NCI-H128 (cell line): Measurements from ENCODE around the gene AIF1L.
"Not testable (repeated sequence)": the region's sequence is repeated elsewhere in the genome, so short reads cannot be mapped to it uniquely, and the experiment has no call there.

ENCODE experiments used
- DNase-seq: peaks from one replicate; lab custom pipeline; 2025; ENCODE audit not compliant: unreplicated experiment; lab: John Stamatoyannopoulos, UW

AIF1L gene

DNA sequence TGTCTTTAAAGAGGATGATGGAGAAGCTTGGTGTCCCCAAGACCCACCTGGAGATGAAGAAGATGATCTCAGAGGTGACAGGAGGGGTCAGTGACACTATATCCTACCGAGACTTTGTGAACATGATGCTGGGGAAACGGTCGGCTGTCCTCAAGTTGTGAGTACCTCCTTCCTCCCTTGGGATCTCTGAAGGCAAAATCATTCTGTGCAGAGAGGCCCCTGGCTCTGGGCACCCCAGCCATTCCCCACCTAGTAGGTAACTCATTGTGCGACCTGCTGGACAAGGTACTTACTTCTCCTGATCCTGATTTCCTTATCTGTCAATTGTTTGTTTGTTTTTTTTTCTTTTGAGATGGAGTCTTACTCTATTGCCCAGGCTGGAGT lies 21.4 kb downstream of the AIF1L start:
- no peak for DNase-seq

DNA sequence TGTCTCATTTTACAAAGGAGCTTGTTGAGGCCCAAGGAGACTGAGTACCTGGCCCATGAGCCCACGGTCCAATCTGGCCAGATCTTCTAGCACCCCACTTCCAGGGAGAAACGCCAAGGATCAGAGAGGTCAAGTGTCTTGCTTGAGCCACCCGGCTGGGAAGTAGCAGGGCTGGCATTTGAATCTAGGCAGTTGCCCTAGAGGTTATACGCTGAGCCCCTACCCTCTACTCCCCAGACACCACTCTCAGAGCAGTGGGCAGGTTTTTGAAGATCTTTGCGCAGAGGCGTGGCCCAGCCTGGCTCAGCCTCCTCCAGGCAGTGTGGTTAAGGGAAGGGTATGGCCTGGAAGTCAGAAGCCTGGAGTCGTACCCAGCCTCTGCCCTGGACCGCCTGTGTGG lies 23.3 kb downstream of the AIF1L start:
- DNase-seq = no peak

DNA sequence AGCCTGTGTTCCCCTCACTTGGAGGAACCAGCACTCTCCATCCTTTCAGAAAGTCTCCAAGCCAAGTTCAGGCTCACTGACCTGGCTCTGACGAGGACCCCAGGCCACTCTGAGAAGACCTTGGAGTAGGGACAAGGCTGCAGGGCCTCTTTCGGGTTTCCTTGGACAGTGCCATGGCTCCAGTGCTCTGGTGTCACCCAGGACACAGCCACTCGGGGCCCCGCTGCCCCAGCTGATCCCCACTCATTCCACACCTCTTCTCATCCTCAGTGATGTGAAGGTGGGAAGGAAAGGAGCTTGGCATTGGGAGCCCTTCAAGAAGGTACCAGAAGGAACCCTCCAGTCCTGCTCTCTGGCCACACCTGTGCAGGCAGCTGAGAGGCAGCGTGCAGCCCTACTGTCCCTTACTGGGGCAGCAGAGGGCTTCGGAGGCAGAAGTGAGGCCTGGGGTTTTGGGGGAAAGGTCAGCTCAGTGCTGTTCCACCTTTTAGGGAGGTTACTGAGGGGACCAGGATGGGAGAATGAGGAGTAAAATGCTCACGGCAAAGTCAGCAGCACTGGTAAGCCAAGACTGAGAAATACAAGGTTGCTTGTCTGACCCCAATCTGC lies 24.4 kb downstream of the AIF1L start:
- no peak for DNase-seq

DNA sequence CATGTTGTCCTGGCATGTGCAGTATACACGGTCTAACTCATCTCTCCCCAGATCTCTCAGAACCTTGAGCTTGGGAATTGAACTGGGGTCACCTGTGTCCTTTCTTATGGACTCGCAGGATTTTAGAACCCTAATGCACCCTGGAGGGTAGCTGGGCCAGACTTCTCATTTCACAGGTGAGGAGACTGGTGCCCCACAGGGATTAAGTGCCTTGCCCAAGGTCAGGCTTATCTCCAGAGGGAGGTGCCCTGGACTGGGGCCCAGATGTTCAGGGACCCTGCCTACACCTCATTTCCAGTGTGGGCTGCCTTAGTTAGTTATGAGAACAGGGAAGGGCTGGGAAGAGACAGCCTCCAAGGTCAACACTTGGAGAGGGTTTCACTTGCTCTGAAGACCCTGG lies 25.0 kb downstream of the AIF1L start:
- DNase-seq = no peak

DNA sequence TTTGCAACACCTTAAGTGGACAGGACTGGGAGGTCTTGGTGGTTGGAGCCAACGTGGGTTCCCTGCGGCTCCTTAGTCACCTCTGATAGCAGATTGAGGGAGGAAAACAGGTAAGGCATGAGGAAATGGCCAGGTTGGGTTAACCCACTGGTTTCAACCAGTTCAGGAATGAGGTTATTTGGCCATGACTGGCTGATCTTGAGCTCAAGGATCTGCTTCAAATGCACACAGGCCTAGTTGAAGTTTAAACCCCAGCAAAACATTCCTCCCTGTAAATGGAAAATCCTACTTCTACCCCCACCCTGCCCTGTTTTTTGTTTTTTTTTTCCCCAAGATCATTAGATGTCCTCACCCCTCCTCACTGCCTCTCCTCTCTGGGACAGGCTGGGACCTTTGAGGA lies 25.8 kb downstream of the AIF1L start:
- DNase-seq = no peak

DNA sequence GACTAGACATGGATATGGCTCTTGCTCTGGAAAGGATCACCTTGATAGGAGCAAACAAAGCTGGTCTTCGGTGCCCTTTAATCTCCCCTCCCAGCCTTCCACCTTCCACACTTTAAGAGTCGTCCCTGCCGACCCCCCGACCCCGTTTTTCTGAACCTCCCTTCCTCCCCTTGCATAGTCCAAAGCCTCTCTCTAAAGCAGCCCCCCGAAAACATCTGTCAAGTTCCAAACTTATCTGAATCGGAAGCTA lies 28.6 kb downstream of the AIF1L start:
- DNase-seq = no peak

DNA sequence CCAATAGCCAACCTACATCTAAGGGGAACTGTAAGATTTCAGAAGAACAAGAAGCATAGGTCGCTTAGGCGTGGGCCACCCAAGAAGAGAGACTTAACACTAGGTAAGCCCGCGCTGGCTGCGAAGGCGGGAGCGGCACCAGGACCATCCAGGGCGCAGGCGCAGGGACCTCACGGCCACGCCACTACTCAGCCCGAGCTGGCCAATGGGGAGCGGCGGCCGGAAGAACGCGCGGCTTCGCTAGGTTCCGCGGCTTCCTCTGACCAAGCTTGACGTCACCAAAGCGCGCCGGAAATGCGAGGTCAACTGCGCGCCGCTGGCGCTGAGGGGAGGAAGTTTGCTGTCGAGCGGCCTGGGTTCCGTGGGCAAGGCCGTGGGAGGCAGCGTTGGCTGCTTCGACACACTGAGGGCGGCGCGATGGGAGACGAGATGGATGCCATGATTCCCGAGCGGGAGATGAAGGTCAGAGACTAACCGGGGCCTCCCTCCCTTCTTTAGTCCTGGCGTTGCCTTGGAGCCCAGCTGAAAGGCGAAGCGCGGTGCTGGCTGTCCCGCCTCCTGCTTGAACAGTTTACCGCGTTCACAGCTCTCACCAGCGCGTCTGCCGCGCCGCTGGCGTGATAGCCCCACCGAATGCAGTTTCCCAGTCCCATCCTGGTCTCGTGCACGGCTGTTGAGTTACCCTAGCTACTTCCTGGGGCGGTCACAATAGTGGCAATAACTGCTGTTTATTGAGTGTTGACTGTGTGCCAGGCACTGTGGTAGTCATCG lies 29.1 kb downstream of the AIF1L start, which contains the start of gene NUP214:
Gene NUP214 (plus strand): TSS at position 299 of the 771 bp plus-strand sequence. CDS start 119 bp downstream, at position 418.
- peak; percentile 95 for DNase-seq

DNA sequence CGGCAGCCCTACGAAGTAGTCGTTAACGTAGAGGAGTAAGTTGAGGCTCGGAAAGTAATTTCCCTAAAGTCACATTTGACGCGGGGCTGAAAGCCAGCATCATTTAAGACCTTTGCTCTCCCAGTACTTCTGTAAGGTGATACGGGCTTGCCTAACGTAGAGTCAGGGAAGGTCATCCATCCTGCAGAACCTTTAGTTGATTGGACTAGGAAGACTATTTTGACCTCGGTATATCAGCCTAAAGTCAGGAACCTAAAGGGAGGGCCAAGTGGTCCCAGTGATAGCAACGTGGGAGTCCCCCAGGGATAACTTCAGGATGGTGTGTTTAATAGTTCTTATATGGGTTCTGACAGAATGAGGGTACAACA lies 29.7 kb downstream of the AIF1L start:
- no peak for DNase-seq

DNA sequence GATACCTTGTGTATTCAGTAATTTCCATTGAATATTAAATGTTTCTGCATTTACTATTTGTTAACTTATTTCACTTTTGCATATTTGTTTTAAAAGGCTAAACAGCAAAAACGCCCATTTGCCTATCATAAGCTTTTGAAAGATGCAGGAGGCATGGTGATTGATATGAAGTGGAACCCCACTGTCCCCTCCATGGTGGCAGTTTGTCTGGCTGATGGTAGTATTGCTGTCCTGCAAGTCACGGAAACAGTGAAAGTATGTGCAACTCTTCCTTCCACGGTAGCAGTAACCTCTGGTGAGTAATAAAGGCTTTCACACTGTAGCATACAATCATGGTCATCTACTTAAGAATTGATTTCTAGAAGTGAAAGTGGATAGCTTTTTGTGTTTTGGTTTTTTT lies 32.9 kb downstream of the AIF1L start:
- DNase-seq = no peak

DNA sequence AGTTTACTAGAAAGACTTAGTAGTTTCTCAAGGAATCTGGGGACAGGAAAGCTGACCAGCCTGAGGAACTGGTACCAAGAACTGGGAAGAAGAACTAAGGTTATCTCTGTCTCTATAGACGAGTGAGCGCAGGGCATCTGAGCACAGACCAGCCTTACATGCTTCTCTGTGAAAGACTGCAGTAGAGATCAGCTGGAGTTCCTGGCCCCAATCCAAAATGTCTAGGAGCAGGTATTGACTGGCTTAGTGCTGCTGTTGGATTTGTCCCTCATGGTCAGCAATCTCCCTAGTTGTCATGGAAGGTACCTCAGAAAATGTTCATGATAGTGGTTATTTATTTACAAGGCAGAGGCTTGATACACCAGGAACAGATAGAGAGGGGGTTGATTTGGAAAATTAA lies 42.3 kb downstream of the AIF1L start:
- no peak for DNase-seq

DNA sequence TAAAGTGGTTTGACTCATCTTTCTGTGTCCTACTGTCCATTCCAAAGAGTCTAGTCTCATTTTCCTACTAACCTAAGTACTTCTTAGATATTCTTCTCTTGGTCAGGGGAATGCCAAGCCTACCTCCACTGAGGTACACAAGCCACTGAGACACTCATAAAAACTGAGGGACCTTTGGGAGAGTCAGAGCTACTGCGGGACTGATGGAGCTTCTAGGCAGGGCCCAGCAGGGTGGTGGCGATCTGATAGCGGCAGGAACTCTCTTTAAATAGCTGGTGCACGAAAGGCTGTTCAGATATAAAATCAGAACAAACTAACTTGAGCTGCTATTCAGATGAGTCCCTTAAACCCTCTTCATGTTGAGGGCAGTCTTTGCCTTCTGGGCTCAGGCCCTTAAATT lies 43.8 kb downstream of the AIF1L start:
- no peak for DNase-seq

DNA sequence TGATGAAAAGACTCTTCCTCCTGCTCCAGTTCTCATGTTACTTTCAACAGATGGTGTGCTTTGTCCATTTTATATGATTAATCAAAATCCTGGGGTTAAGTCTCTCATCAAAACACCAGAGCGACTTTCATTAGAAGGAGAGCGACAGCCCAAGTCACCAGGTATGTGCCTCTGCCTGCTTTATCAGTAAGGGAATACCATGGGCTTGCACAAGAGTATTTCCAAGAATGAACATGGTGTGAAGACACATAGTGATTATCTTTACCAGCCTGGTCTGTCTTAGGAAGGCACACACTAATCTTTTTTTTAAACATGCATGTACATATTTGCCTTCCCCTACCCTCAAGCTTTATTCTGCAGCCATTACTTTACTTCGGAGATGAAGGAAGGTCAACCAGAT lies 44.2 kb downstream of the AIF1L start:
- DNase-seq = no peak

DNA sequence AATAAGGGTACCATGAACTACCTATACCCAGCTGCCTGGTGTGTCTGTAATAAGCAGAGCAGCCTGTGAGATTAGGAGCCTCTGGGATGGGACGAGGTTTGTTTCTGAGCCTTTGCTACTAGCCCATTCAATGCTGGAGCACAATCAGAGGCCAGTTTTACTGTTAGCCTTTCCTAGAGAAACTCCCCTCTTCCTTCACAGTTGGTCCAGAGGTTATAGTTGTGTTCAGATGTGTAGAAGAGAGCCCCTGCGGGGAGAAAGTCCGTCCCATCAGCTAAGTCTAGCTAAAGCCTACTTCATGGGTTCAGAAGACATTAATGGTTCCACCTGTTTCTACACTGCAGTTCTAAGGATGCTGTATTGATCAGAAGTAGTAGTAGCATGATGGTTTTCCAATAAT lies 45.8 kb downstream of the AIF1L start:
- no peak for DNase-seq

DNA sequence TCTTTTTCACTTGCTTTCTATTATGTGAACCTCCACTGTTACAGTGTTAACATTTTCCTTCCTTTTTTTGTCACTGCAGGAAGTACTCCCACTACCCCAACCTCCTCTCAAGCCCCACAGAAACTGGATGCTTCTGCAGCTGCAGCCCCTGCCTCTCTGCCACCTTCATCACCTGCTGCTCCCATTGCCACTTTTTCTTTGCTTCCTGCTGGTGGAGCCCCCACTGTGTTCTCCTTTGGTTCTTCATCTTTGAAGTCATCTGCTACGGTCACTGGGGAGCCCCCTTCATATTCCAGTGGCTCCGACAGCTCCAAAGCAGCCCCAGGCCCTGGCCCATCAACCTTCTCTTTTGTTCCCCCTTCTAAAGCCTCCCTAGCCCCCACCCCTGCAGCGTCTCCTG lies 47.9 kb downstream of the AIF1L start:
- no peak for DNase-seq

DNA sequence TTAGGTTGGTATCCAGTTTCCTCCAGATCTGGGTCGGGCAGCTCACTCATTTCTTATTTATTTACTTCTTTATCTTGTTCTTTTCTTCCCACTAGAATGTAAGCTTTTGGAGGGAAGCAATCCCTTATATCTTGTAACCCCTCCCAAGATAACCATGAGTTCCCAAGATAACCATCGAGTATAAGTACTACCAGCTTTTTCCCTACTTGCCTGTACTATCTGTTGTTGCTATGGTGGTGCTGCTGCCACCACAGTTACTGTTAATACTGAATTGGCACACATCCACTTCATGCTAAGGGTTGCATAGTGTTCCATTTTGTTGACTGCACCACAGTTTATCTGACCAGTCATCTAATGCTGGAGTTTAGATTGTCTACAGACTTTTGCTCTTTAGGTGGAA lies 48.9 kb downstream of the AIF1L start:
- no peak for DNase-seq

DNA sequence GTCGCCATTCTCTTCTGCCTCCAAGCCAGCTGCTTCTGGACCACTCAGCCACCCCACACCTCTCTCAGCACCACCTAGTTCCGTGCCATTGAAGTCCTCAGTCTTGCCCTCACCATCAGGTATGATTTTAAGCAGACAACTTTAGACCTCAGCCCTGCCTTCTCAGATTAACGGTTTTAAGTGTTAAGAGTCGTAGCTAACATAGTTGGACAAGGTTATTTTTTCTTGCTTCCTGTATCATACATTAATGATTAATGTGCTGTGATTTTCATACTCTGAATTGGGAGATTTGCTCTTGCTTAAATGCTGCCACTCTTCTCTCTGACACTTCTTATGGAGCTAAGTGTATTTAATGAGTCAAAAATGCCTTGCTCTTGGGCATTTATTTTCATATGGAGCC lies 49.9 kb downstream of the AIF1L start:
- DNase-seq = no peak

DNA sequence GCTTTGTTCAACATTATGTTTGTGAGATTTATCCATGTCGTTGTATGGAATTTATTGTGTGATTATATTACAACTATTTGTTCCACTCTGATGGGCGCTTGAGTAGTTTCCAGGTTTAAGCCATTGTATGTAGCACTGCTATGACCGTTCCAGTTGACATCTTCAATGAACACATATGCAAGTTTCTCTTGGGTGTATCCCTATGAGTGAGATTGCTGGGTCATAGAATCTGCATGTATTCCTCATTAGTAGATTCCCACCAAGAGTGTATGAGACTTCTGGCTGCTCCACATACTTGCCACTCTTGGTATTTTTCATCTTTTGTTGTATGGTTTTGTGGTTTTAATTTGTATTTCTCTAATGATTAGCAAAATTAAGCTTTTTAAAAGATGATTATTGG lies 51.9 kb downstream of the AIF1L start:
- DNase-seq = no peak

DNA sequence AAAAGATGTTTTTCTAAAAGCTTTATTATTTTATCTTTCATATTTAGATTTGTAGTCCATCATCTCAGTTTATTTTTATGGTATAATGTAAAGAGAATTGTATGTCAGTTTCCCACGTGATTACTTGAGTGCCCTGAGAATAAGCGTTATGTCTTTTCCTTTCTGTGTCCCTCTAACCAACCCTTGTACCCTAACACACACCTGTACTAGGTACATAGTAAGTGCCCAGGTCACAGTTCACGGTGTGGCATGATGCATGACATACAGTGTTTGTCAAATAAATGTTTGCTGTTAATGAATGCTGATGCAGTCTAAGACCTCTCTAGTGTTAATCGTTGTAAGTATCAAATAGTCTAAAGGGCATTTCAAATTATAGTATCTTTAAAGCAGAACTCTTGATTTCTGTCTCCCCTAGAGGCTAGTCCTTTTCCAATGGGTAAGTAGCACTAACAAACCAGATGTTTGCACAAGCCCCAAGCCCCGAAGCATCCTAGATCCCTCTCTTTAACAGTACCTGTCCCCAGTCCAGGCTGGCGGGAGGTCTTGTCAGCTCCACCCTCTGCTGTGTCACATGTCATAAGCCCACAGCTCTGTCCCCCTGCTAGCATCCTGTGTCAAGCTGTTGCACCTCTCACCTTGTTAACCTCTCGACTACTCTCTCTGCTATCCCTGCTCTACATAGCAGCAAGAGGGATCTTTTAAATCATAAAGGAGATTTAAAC lies 52.8 kb downstream of the AIF1L start:
- no peak for DNase-seq

DNA sequence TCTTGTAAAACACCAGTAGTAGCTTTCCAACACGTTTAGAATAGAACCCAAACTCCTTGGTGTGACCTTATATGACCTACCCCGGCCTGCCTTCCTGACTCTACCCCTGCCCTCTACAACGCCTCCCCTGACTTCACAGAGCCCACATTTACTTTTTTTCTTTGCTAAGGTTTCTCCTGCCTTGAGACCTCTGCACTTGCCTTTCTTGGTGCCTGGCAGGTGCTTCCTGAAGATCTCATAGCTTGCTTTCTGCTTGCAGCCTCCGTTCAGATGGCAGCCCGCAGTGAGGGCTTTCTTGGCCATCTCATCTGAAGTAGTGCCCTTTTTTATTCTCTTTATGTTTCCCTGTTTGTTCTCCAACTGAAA lies 53.3 kb downstream of the AIF1L start:
- no peak for DNase-seq

DNA sequence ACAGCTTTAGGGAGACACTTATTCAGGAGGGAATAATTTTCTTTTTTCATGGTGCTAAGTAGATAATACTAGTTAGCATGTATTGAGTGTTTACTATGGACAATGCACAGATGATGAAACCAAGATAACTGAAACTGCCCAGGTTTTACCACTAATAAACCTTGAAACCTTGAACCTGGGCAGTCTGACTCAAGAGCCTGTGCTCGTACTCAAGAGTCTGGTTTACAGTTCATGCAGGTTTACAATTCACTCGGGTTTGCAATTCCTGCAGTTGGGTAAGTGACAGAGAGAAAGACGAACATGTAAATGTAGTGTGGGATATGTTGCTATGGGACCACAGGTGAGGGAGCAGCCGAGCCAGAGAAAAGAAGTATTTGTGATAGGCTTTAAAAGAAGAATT lies 57.3 kb downstream of the AIF1L start:
- DNase-seq = no peak

DNA sequence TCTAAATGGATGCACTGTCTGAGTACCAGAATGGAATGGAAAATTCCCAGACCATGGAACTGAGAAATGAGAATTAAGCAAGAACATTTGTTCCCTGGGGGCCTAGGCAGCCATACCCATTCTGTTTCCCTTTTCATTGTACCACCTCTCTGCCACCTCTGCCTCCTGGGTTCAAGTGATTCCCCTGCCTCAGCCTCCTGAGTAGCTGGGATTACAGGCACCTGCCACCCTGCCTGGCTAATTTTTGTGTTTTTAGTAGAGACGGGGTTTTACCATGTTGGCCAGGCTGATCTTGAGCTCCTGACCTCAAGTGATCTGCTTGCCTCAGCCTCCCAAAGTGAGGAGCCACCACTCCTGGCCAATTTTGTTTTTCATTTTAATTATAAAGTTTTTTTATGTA lies 62.3 kb downstream of the AIF1L start:
- not testable (repeated sequence) for DNase-seq

DNA sequence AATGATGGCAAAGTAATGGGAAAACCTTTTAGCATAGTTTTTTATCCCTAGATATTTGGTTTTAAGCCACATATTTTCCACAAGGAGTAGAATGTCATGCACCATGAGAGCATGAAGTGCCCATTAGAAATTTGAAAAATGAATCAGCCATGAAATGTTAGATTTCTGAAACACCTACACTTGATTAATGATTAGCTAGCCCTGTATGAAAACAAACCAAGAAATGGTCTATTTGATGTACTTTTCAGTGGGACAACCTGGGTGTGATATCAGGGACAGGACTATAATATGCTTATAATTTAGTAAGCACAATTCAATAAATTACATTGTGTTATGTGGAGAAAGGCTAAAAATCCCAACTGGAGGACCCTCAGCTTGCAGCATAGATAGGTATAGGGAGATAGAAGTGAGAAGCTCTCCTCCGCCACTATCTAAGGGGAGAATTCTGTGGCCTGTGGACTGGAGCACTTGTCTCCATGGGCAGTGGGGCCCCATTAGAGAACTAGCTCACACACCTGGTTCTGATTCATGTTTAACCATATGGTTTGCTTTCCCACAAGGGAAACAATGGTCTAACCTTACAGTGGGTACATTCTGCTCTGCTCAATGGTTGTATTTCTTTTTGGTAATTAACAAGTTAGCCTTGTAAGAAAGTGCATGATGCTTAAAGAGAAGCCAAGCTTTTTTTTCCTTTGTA lies 64.2 kb downstream of the AIF1L start:
- no peak for DNase-seq
